Neuronal stem cell (in vitro differentiated cells): ENCODE results near the gene KTN1.

Source experiments
- DNase-seq: peaks from one replicate; pipeline ENCODE4 v3.0.0-alpha.2; 2013; ENCODE audit warnings: low spot score
- H2AFZ ChIP-seq: one replicate; pipeline ENCODE4 v1.6.1; 2013; ENCODE audit warnings: mild to moderate bottlenecking, low read length, inconsistent platforms
- H2AK5ac ChIP-seq: 2 replicates; pipeline ENCODE4 v1.6.1; 2013; ENCODE audit warnings: low read depth, mild to moderate bottlenecking, inconsistent platforms, low read length, moderate library complexity, mixed read lengths
- H2BK120ac ChIP-seq: 2 replicates; pipeline ENCODE4 v1.6.1; 2013; ENCODE audit warnings: low read depth, mild to moderate bottlenecking, inconsistent platforms, low read length, moderate library complexity, mixed read lengths
- H2BK12ac ChIP-seq: one replicate; pipeline ENCODE4 v1.6.1; 2013; ENCODE audit warnings: low read length, inconsistent platforms
- H2BK15ac ChIP-seq: 2 replicates; pipeline ENCODE4 v1.6.1; 2013; ENCODE audit warnings: mild to moderate bottlenecking, low read length, inconsistent platforms, mixed read lengths
- H2BK5ac ChIP-seq: one replicate; pipeline ENCODE4 v1.6.1; 2013; ENCODE audit warnings: inconsistent platforms, mild to moderate bottlenecking, low read length, moderate library complexity
- H3K14ac ChIP-seq: one replicate; pipeline ENCODE4 v1.6.1; 2013; ENCODE audit warnings: low read length, inconsistent platforms
- H3K18ac ChIP-seq: 2 replicates; pipeline ENCODE4 v1.6.1; 2013; ENCODE audit warnings: low read length, inconsistent platforms
- H3K23ac ChIP-seq: 2 replicates; pipeline ENCODE4 v1.6.1; 2013; ENCODE audit warnings: low read depth, mild to moderate bottlenecking, mixed read lengths, low read length, inconsistent platforms; ENCODE audit not compliant: poor library complexity
- H3K27ac ChIP-seq: replicated peaks from 3 replicates; pipeline ENCODE4 v1.5.1; 2013; ENCODE audit warnings: low read length, inconsistent platforms
- H3K27me3 ChIP-seq, 3 experiments: 2 replicates each; pipeline ENCODE4 v1.6.1; 2013; ENCODE audit warnings: low read length in 3 of 3, mild to moderate bottlenecking in 2 of 3, inconsistent platforms in 1 of 3, low read depth in 1 of 3, mixed read lengths in 1 of 3, moderate library complexity in 1 of 3; ENCODE audit not compliant: control insufficient read depth in 3 of 3, insufficient read depth in 3 of 3
- H3K36me3 ChIP-seq, 2 donors: replicated peaks in 1 of 2; 2 replicates each; pipeline ENCODE4 v1.6.1; 2013; ENCODE audit warnings: low read length in 2 of 2; ENCODE audit not compliant: control insufficient read depth in 2 of 2, insufficient read depth in 2 of 2
- H3K4ac ChIP-seq: 2 replicates; pipeline ENCODE4 v1.6.1; 2013; ENCODE audit warnings: inconsistent platforms, mild to moderate bottlenecking, low read length, moderate library complexity
- H3K4me1 ChIP-seq, 2 donors: 1 replicate in 1 of 2; 2 replicates in 1 of 2; pipeline ENCODE4 v1.6.1; 2013; ENCODE audit warnings: low read length in 2 of 2, low read depth in 1 of 2; ENCODE audit not compliant: control insufficient read depth in 2 of 2, insufficient read depth in 1 of 2
- H3K4me2 ChIP-seq: one replicate; pipeline ENCODE4 v1.6.1; 2013; ENCODE audit warnings: mild to moderate bottlenecking, low read length, inconsistent platforms; ENCODE audit not compliant: insufficient read depth, poor library complexity, severe bottlenecking
- H3K4me3 ChIP-seq, 2 donors: 2 replicates each; pipeline ENCODE4 v1.5.1; 2013; ENCODE audit warnings: low read length in 2 of 2, mild to moderate bottlenecking in 2 of 2, inconsistent platforms in 1 of 2, moderate library complexity in 1 of 2
- H3K79me1 ChIP-seq: one replicate; pipeline ENCODE4 v1.6.1; 2013; ENCODE audit warnings: low read depth, mild to moderate bottlenecking, inconsistent platforms, low read length, moderate library complexity
- H3K9ac ChIP-seq: one replicate; pipeline ENCODE4 v1.6.1; 2013; ENCODE audit warnings: mild to moderate bottlenecking, low read depth, low read length, inconsistent platforms; ENCODE audit not compliant: poor library complexity
- H3K9me3 ChIP-seq, 2 donors: replicated peaks in 1 of 2; 2 replicates each; pipeline versions ENCODE3 to v1.6.1; 2013; ENCODE audit warnings: low read length in 2 of 2, mild to moderate bottlenecking in 2 of 2, inconsistent platforms in 1 of 2, low read depth in 1 of 2, mixed read lengths in 1 of 2, moderate library complexity in 1 of 2; ENCODE audit not compliant: control insufficient read depth in 2 of 2, insufficient read depth in 1 of 2
- H4K8ac ChIP-seq: one replicate; pipeline ENCODE4 v1.6.1; 2013; ENCODE audit warnings: low read depth, mild to moderate bottlenecking, inconsistent platforms, low read length, moderate library complexity
- H4K91ac ChIP-seq: one replicate; pipeline ENCODE4 v1.6.1; 2013; ENCODE audit warnings: low read length, low read depth, mild to moderate bottlenecking, inconsistent platforms; ENCODE audit not compliant: poor library complexity
- WGBS, 2 donors: extraction: QIAGEN DNeasy Blood & Tissue Kit; methylation state at CpG; one replicate each; pipeline ENCODE4 v1.1.7; 2013; ENCODE audit warnings: missing lambda C conversion rate in 2 of 2, mixed read lengths in 1 of 2; ENCODE audit not compliant: insufficient read length in 2 of 2, insufficient replicate concordance in 1 of 2; ENCODE audit errors: extremely low coverage in 2 of 2; 5-methylcytosine and 5-hydroxymethylcytosine counted together

The KTN1 gene

GRCh38 chr14:55626131-55626530 is 46.1 kb downstream of the KTN1 start:
- Histone ChIP-seq H3K27ac (no peak overlapping the region), H3K79me1 (no peaks in the 10 kb centered on the region), H3K4me2 (no peak overlapping the region), H3K9me3 (peaks cover 0 to 6% of the 10 kb centered on the region in 2 donors), H3K36me3 (peaks cover 13 to 93% of the 10 kb centered on the region in 2 donors), H3K27me3 (no peaks in the 10 kb centered on the region), H3K18ac (no peak overlapping the region), H3K4me3 (no peak overlapping the region), H2BK15ac (no peak overlapping the region), H2BK12ac (no peak overlapping the region), H3K23ac (no peak overlapping the region), H2BK5ac (no peak overlapping the region), H3K4me1 (no peaks in the 10 kb centered on the region), H3K14ac (no peak overlapping the region), H2BK120ac (no peak overlapping the region), H4K8ac (no peak overlapping the region), H3K9ac (no peak overlapping the region), H4K91ac (no peak overlapping the region), H2AK5ac (no peak overlapping the region), H3K4ac (no peak overlapping the region), H2AFZ (no peak overlapping the region)
- DNase-seq, result no peak
- no CpG with 5 or more reads among the region's 4 CpGs for whole genome bisulfite sequencing, 2 donors

GRCh38 chr14:55628426-55628825 is 48.4 kb downstream of the KTN1 start:
- Histone ChIP-seq H4K91ac (no peak overlapping the region), H4K8ac (no peak overlapping the region), H2BK120ac (no peak overlapping the region), H2AK5ac (no peak overlapping the region), H3K4me2 (no peak overlapping the region), H2AFZ (no peak overlapping the region), H3K27me3 (no peaks in the 10 kb centered on the region), H3K79me1 (no peaks in the 10 kb centered on the region), H3K27ac (no peak overlapping the region), H3K4ac (no peak overlapping the region), H3K36me3 (peaks cover 7 to 96% of the 10 kb centered on the region in 2 donors), H3K23ac (no peak overlapping the region), H2BK15ac (no peak overlapping the region), H3K14ac (no peak overlapping the region), H2BK5ac (no peak overlapping the region), H3K9me3 (peaks cover 0 to 4% of the 10 kb centered on the region in 2 donors), H2BK12ac (no peak overlapping the region), H3K9ac (no peak overlapping the region), H3K4me3 (no peak overlapping the region), H3K18ac (no peak overlapping the region), H3K4me1 (no peaks in the 10 kb centered on the region)
- no peak for DNase-seq

GRCh38 chr14:55638665-55639064 is 58.7 kb downstream of the KTN1 start:
- peaks cover 6 to 98% of the 10 kb centered on the region in 2 donors for H3K36me3 ChIP-seq
- H3K4me2 ChIP-seq, result no peak overlapping the region
- H3K18ac ChIP-seq, result no peak overlapping the region
- H2BK12ac ChIP-seq, result no peak overlapping the region
- DNase-seq, result no peak
- no peak overlapping the region for H3K14ac ChIP-seq
- H3K4me1 ChIP-seq, result no peaks in the 10 kb centered on the region
- no peaks in the 10 kb centered on the region for H3K79me1 ChIP-seq
- H2BK5ac ChIP-seq, result no peak overlapping the region
- no peak overlapping the region for H2BK120ac ChIP-seq
- no peak overlapping the region for H2BK15ac ChIP-seq
- WGBS, 2 donors, result no CpG with 5 or more reads among the region's 1 CpG
- H3K4me3 ChIP-seq, result no peak overlapping the region
- H4K91ac ChIP-seq, result no peak overlapping the region
- no peak overlapping the region for H4K8ac ChIP-seq
- no peak overlapping the region for H2AK5ac ChIP-seq
- H3K4ac ChIP-seq, result no peak overlapping the region
- H3K27ac ChIP-seq, result no peak overlapping the region
- H3K27me3 ChIP-seq, result no peaks in the 10 kb centered on the region
- H2AFZ ChIP-seq, result no peak overlapping the region
- H3K9ac ChIP-seq, result no peak overlapping the region
- H3K9me3 ChIP-seq, result no peaks in the 10 kb centered on the region
- no peak overlapping the region for H3K23ac ChIP-seq

- peaks cover 6 to 99% of the 10 kb centered on the region in 2 donors for H3K36me3 ChIP-seq
- no peak overlapping the region for H2AFZ ChIP-seq
- no peak overlapping the region for H4K91ac ChIP-seq
- no peak overlapping the region for H2BK15ac ChIP-seq
- no peak overlapping the region for H2BK5ac ChIP-seq
- H3K18ac ChIP-seq, result no peak overlapping the region
- no peak for DNase-seq
- H2BK120ac ChIP-seq, result no peak overlapping the region
- H3K4ac ChIP-seq, result no peak overlapping the region
- no peak overlapping the region for H4K8ac ChIP-seq
- no peak overlapping the region for H2AK5ac ChIP-seq
- no peaks in the 10 kb centered on the region for H3K4me1 ChIP-seq
- no peaks in the 10 kb centered on the region for H3K79me1 ChIP-seq
- no peak overlapping the region for H3K23ac ChIP-seq
- H3K4me2 ChIP-seq, result no peak overlapping the region
- no peak overlapping the region for H2BK12ac ChIP-seq
- H3K14ac ChIP-seq, result no peak overlapping the region
- no peak overlapping the region for H3K9ac ChIP-seq
- no peaks in the 10 kb centered on the region for H3K27me3 ChIP-seq
- no peaks in the 10 kb centered on the region for H3K9me3 ChIP-seq
- H3K27ac ChIP-seq, result no peak overlapping the region
- H3K4me3 ChIP-seq, result no peak overlapping the region
Observed at GRCh38 chr14:55641290-55641689, 61.3 kb downstream of the KTN1 start.
